Astrocyte (in vitro differentiated cells and primary cell): Measurements from ENCODE around the gene PLEKHG3.

Source experiments
- EZH2 ChIP-seq: IDR thresholded peaks from 2 replicates; pipeline ENCODE4 v1.6.1; 2012; ENCODE audit warnings: mild to moderate bottlenecking, low read length, inconsistent platforms; ENCODE audit not compliant: insufficient read depth
- TF ChIP-seq, protein P1 (sequence below): IDR thresholded peaks from 2 replicates; pipeline ENCODE4 v1.5.1; 2011; ENCODE audit warnings: low read depth, mild to moderate bottlenecking, inconsistent platforms, low read length, moderate library complexity; ENCODE audit not compliant: insufficient read depth

DNA sequence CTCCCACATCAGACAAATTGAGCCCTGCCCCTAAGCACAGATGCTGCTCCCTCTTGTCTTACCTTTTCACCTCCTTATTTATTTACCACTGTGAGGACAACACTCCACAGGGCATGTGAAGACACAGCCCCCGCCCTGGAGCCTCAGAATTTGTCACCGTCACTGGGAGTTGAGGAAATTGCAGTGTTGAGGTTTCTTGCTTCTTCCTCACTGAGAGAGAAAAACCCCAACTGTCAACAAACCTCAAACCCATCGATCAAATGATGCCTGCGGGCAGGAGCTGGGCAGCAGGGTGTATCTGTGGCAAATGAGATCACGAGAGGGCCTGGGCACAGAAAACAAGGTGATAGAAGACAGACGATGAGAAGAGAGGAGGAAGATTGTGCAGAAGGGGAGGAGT is 30.5 kb upstream of the PLEKHG3 start:
- TF ChIP-seq, protein P1, sequence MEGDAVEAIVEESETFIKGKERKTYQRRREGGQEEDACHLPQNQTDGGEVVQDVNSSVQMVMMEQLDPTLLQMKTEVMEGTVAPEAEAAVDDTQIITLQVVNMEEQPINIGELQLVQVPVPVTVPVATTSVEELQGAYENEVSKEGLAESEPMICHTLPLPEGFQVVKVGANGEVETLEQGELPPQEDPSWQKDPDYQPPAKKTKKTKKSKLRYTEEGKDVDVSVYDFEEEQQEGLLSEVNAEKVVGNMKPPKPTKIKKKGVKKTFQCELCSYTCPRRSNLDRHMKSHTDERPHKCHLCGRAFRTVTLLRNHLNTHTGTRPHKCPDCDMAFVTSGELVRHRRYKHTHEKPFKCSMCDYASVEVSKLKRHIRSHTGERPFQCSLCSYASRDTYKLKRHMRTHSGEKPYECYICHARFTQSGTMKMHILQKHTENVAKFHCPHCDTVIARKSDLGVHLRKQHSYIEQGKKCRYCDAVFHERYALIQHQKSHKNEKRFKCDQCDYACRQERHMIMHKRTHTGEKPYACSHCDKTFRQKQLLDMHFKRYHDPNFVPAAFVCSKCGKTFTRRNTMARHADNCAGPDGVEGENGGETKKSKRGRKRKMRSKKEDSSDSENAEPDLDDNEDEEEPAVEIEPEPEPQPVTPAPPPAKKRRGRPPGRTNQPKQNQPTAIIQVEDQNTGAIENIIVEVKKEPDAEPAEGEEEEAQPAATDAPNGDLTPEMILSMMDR, result no peak
- TF ChIP-seq EZH2, result no peak
